ENCODE results near the gene TEAD3. TPM values are rescaled to one million over a fixed set of nuclear protein-coding genes. Genes with fewer than 3 reads are reported as not detected.

TEAD3 gene
- total RNA-seq, 2 donors from 2014 or later = 25.5 to 32.1 TPM

DNA sequence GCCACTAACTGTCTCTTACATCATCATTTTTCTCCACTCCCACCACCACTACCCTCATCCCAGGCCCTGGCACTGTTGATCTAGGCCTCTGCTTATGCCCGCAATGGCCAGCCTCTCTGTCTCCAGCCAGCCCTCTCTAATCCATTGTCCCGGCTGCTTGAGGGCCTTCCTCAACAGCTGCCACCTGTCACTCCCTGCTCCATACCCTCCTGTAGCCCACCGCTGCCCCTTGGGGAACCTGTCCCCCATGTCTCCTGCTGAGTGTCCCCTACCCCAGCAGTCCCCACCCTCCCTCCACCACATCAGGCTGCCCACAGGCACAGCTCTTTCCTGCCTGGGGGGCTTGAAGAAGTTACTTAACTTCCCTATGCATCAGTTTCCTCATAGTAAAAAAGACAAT is 13.4 kb downstream of the TEAD3 start:
- DNase-seq = no peak
- no peak for ATAC-seq
- intact Hi-C loops (cut with DNase I, micrococcal nuclease) = no loop called here

DNA sequence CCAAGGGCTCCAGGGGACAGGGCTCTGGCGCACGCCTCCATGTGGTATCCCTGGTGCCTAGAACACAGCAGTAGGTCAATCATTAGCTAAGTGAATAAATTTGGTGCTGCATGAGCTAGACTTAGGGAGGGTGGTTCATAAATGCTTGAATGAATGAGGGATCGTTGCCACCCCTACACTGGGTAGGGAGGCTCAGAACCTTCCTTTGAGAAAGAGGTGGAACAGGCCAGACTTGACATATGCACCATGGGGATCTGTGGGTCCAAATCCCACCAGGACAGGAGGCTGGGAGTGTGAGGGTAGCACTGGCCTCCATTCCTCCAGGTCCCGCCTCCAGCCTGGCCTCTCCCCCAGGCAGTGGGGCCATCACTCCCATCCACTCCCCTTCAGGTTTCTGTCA is 13.8 kb downstream of the TEAD3 start:
- intact Hi-C loops (cut with DNase I, micrococcal nuclease) = no loop called here
- ATAC-seq = no peak
- DNase-seq = no peak

DNA sequence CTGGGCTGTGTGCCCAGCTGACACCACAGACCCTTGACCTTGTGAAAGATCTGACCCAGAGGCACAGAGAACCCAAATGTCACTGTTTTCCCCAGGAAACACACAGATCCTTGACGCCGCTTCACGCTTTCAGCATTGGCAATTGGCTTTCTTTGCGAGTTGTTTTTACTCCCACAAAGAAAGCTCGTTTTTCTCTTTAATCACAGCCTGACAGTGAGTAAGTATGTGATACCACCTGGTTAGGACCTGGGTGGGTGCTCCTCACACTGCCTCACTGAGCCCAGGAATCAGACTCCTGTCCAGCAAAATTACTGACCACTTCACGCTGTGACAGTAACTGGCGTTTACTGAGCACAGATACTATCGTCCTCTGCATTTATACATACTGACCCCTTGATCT is 15.7 kb downstream of the TEAD3 start:
- intact Hi-C loops (cut with DNase I, micrococcal nuclease) = no loop called here
- no peak for DNase-seq
- no peak for ATAC-seq

DNA sequence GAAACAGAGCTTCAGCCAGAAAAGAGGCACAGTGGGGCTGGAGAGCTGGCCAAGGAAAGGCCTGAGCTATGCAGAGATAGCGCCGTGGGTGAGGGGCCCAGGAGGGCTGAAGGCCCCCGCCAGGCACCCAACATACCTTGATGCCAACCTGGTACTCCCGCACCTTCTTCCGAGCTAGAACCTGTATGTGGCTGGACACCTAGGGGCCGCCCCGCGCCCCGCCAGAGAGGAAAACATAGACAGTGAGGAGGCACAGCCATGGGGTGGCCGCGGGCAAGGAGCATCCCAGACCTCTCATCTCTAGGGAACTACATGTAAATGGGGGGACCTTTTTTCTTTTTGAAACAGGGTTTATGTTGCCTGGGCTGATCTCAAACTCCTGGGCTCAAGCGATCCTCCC is 16.7 kb downstream of the TEAD3 start:
- ATAC-seq = no peak
- intact Hi-C loops (cut with DNase I, micrococcal nuclease) = no loop called here
- no peak for DNase-seq

DNA sequence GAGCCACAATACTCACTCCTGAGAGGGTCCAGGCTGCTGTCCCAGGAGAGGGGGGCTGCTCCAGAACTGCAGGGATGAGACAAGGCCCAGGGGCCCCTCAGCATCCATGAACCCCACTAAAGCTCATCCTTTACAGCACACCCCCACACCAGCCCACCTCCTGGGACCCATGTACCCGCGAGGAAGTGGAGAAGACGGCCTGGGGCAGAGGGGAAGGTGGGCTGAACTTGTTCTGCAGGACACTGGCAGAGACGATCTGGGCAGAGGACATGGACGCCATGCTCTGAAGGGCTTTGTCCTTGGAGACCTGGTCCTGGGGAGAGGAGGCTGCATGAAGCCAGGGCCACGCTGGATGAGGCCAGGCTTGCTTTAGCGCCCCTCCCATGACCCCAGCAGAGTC is 18.6 kb downstream of the TEAD3 start:
- DNase-seq (no peak), ATAC-seq (no peak)
- intact Hi-C loops (cut with DNase I, micrococcal nuclease) = no loop called here

DNA sequence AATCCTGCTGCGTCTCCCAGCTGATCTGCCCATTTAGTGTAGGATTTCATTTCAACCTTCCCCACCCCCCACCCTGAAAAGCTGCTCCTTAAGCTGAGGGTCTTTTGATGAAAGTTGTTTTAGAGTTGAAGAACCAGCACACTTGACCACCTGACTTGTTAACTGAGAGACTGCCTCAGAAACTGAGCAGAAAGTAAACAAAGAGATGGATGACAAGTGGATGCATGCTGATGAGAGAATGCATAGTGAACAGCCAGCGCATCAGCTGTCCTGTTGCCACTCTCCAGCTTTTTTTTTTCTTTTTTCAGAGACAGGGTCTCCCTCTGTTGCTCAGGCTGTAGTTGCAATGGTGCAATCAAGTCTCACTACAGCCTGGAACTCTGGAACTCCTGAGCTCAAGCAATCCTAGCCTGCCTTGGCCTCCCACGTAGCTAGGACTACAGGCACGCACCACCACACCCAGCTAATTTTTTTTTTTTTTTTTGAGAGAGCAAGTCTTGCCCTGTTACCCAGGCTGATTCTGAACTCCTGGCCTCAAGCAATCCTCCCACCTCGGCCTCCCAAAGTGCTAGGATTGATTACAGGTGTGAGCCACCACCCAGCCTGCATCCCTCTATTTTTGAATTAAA is 19.2 kb downstream of the TEAD3 start:
- DNase-seq (no peak), ATAC-seq (no peak)
- intact Hi-C loops (cut with DNase I, micrococcal nuclease) = no loop called here

DNA sequence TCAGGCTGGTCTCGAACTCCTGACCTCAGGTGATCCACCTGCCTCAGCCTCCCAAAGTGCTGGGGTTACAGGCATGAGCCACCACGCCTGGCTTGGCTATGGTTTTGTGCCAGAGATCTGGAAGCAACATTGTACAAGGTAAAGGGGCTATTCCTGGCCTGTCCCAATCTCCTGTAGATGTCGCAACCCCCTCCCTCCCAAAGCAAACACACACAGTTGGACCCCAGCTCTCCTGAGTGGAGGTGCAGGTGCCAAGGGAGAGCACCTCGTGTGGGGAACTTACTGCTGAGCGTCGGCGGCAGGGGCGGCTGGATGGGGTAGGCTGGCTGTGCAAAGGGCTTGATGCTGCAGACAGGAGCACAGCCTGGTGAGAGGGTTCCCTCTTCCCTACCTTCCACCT is 19.9 kb downstream of the TEAD3 start:
- DNase-seq (no peak), ATAC-seq (no peak)
- intact Hi-C loops (cut with DNase I, micrococcal nuclease) = no loop called here

DNA sequence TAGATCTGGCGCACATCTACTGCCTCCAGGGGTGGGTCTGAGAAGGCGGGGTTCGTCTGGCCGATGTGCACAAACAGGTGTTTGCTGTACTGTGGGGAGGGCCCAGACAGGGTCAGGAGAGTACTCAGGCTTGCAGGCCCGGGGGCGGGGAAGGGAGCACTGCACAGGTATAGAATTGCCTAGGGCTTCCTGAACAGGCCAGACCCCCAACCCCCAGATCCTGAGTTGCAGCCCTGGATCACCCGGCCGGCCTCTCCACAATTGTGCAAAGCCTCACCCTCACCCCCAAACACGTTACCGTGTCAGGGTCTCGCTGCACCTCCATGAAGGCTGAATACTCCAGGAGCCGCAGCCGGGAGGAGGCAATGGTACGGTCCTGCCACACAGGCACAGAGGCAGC is 20.9 kb downstream of the TEAD3 start:
- intact Hi-C loops (cut with DNase I, micrococcal nuclease) = no loop called here
- no peak for DNase-seq
- peak; percentile 41 for ATAC-seq

DNA sequence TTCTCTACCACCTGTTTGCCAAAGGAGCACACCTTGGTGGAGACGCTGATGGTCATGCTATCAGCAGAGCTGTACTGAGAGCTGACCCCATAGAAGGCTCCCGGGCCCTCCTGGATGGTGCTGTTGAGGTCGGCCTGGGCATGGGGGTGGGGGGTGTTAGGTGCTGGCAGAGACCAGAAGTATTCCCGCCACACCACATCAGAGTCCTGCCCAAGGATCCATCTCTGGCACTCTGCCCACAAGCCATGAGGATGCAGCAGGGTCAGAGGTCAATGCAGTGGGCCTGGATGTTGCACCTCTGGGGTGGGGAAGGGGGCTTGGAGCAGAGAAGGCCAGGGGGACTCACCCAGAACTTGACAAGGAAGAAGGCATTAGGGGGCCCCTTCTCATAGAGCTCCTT is 21.3 kb downstream of the TEAD3 start:
- no peak for ATAC-seq

DNA sequence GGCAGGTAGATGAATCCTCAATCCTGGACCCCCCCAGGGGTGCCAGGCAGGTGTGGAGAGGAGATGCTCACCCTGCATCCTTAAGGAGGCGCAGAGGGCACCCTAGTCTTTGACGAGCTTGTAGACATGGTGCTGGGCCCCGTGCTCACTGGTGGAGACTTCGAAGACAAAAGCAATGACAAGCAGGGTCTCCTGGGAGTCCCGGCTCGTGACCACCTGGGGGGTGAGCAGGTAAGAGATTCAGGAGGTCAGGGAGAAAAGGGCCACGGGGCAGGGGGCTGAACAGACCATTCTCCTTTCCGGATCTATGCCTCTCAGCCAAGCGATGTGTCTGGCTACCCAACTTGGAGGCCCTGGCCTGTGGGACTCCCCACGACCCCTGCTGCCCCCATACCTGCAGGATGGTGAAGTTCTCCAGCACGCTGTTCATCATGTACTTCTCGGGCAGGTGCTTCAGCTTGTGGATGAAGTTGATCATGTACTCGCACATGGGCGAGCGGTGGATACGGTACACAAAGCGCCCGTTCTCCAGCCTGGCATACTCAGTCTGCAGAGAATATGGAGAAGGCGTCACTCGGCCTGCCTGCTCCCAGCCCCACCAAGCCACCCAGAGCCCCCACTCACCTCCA is 21.8 kb downstream of the TEAD3 start:
- DNase-seq (no peak), ATAC-seq (no peak)
- intact Hi-C loops (cut with DNase I, micrococcal nuclease) = no loop called here

More for the DNA sequence above, 21.3 kb downstream of the TEAD3 start:
- intact Hi-C loops (cut with DNase I, micrococcal nuclease) = no loop called here
- DNase-seq = no peak

DNA sequence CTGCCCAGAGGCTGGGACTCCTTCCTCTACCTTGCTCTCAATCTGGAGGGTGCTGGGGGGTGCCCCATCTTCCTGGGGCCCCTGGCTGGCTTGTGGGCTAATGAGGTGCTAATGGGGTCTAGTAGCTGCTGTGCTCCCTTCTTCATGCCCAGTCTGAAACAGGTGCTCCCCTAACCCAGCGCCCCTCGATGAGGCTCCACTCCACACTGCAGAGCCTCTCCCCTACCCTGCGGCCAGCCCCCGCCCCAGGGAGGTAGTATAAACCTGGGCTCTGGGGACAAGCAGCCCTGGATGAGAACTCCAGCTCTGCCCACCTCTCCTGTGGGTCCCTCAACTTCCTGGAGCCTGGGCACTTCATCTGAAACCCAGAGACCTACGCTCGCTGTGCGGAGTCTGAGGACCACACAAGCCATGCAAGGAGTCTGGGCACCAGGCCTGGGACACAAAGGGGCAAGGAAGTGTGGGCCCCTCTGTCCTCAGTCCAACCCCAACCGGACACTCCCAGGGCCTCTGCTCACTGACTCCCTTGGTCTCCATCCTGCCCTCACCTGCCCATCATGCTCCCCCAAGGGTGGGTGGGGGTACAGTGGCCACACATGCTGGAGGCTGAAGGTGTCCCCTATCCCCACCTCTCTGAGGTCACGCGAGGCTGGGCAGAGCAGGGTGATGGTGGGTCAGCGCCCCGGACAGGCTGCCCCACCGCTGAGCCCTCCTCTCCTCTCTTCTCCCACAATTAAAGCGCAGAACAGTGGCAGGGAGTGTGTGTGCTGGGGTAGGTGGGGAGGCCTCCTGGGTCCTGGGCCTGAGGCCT is 22.5 kb downstream of the TEAD3 start:
- intact Hi-C loops (cut with DNase I, micrococcal nuclease) = no loop called here
- no peak for DNase-seq
- ATAC-seq = peak; percentile 5

DNA sequence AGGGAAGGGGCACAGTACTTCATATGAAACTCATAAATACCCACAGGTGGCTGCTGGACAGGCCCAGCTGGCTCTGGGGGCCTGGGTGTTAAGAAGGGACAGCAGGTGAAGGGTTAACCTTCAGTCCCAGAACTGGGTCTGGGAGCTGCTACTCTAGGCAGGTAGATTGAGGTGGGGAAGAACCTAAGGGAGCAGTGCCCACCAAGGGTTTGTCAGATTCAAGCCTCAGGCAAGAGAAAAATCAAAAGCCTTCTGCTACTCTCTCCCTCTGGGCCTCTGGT is 23.1 kb downstream of the TEAD3 start:
- intact Hi-C loops (cut with DNase I, micrococcal nuclease) = no loop called here
- ATAC-seq (no peak), DNase-seq (no peak)

DNA sequence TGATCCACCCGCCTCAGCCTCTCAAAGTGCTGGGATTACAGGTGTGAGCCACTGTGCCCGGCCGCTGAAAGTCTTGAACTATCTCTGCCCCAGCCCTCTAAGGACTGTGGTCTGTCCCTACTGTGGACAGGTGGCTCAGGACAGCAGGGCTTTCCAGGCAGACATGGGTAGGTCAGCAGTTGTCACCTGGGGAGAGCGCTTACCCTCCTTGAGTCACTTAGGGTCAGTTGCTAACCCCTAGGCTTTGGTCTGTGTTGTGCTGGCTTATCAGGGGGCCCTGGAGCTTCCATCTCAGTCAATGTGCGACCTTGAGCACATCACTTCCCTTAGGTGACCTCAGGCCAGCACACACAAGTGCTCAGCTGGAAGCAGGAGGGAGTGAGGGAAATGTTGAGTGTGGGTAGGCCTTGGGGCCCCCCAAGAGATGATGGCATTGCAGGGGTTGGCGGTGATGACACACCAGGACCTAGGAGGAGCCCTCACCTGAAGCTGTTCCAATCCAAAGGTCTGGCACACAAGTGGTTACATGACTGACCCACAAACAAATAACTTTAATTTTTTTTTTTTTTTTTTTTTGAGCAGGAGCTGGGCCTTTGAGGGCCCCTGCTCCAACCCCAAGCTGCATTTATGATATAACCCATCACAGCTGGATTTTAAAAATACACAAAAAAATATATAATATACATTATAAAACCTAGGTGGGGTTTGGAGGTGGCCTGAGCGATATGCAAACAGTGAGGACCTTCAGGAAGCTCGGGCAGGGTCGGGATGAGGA is 23.6 kb downstream of the TEAD3 start:
- DNase-seq (no peak), ATAC-seq (no peak)
- intact Hi-C loops (cut with DNase I, micrococcal nuclease) = no loop called here

DNA sequence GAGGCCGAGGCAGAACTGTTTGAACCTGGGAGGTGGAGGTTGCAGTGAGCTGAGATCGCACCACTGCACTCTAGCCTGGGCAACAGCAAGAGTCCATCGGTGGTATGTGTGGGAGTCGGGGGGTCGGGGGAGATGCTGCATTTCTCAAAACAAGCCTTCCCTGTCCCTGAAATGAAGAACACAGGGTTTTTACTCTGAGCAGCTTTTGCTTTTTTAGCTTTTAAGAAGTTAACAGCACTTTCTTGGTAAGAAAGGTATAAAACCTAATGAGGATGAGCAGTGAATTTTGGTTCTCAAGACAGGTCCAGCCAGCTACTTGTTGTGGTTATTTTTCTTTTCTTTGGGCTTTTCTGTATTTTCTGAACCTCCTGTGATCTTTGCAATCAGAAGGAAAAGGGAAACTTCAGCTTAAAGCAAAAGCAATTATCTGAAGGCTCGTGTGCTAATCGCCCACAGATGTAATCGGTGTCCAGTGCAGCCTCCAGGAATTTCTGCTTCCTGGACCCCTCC is 25.0 kb downstream of the TEAD3 start:
- DNase-seq (no peak), ATAC-seq (no peak)
- intact Hi-C loops (cut with DNase I, micrococcal nuclease) = no loop called here

DNA sequence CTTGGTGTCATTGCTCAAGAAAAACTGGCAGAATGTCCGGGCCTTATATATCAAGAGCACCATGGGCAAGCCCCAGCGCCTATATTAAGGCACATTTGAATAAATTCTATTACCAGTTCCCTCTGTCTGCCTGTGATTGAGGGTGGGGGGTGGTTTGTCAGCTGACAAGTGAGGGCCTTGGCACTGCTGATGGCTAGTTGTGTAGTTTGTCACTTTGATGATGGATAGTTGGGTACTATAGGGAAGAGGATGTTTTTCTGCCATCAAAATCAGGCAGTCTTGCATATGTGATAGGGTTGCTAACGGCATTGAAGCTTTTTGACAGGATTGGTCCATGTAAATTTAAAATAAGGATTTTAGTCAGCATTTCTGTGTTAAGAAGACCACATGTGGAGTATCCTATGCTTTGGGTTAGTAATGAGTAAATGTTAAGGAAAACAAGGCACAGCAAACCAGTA is 26.2 kb downstream of the TEAD3 start:
- DNase-seq = no peak
- no peak for ATAC-seq
- intact Hi-C loops (cut with DNase I, micrococcal nuclease) = no loop called here

DNA sequence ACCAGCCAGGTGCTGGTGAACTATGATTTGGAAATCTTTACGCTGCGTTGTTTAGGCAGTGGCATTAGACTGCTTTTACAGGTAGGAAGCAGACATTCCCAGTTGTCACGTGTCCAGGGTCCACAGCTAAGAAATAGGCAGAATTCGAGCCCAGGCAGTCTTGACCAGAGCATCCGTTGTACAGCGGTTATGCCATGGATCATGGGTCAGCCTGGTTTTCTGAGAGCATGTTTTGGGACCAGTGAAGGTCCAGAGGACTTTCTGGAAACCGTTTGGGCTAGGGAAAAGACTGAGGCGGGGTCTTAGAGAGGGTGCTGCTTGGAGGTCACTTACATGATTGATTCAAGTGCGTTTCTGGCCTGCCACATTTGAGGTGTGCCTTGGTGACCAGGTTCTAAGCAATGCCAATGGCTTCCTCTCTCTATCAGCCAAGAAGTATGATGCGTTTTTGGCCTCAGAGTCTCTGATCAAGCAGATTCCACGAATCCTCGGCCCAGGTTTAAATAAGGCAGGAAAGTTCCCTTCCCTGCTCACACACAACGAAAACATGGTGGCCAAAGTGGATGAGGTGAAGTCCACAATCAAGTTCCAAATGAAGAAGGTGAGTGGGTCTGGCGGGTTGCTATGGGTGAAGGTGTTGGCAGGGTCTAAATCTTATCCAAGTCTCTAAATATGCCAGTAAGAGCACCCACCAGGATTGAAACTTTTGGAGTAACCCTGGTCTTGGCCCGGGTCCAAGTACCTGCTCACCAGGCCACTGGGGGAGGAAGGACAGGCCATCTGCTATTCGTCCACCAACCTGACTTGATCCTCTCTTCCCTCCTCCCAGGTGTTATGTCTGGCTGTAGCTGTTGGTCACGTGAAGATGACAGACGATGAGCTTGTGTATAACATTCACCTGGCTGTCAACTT is 26.9 kb downstream of the TEAD3 start:
- DNase-seq = no peak
- no peak for ATAC-seq
- intact Hi-C loops (cut with DNase I, micrococcal nuclease) = no loop called here

DNA sequence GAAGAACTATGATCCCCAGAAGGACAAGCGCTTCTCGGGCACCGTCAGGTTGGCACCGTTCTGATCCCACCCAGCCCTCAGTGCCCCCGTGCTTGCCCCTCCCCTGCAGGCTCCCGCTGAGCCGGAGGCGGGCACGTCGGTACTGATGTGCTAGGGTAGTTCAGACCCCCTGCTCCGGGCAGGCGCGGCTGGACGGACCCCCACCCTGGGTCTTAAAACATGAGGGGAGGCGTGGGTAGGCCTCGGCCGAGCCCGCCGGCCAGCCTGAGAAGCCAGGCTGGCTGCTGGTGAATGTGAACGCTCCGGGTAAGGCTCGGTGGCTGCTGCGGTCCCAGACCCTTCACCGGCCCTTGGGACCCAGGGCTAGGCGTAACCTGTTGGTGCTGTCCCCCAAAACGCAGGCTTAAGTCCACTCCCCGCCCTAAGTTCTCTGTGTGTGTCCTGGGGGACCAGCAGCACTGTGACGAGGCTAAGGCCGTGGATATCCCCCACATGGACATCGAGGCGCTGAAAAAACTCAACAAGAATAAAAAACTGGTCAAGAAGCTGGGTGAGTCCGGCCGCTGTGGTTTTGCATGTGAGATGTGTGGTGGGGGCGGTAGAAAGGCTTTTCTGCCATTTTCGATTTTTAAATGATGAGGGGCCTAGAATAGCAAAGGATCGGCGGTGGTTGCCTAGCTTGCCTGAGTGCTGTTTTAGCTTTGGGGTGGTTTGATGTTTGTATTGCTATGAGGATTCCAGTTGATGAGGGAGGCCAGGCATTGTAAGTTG is 27.7 kb downstream of the TEAD3 start:
- ATAC-seq = peak; percentile 33
- intact Hi-C loops (cut with DNase I, micrococcal nuclease) = no loop called here
- DNase-seq = peak in 1 of 2 donors; percentile 57
